A549 (cell line): ENCODE results near the gene ATP10A. TPM values are rescaled to one million over a fixed set of nuclear protein-coding genes. Genes with fewer than 3 reads are reported as not detected.

Source experiments
- ATAC-seq, 2 experiments: fragments of 200-7000 bp in 1 of 2; fragments of >200 bp in 1 of 2; cut with Nextera tagmentation in 1 of 2; cut with Tn5 transposase in 1 of 2; 3 replicates each; pipeline versions ENCODE4 v1.8.0 to v1.9.1; 2018 to 2020; ENCODE audit warnings: mild to moderate bottlenecking in 1 of 2, moderate library complexity in 1 of 2
- CTCF ChIA-PET: fragments of 300-600 bp; sonication (Branson Sonifier 250); formaldehyde crosslinking; extraction: SDS; loops from one replicate; lab custom pipeline; 2021; ENCODE audit warnings: antibody characterized with exemption, inconsistent platforms; lab: Yijun Ruan, JAX
- POLR2A ChIA-PET: fragments of 350-600 bp; formaldehyde crosslinking; extraction: SDS; loops from one replicate; lab custom pipeline; 2021; ENCODE audit warnings: antibody characterized with exemption, inconsistent platforms; lab: Yijun Ruan, JAX
- DNase-seq, 2 experiments: peaks; one replicate each; pipeline versions ENCODE4 v3.0.0 to v3.0.0-alpha.2; 2011 to 2016; ENCODE audit warnings: low read depth in 1 of 2, low spot score in 1 of 2
- FAIRE-seq: peaks from 2 replicates; lab custom pipeline; 2011; peaks lifted over from hg19 to GRCh38; lab: Jason Lieb, UNC
- H3K27ac ChIP-seq, 2 experiments: fragments of >200 bp; sonication (Bioruptor Twin); formaldehyde crosslinking; 3 replicates each; pipeline ENCODE4 v1.5.1; 2016 to 2017
- H3K4me1 ChIP-seq: fragments of >200 bp; sonication (Bioruptor Twin); formaldehyde crosslinking; 3 replicates; pipeline ENCODE4 v1.6.1; 2016
- H3K4me2 ChIP-seq: fragments of >200 bp; sonication (Bioruptor Twin); formaldehyde crosslinking; 3 replicates; pipeline ENCODE4 v1.6.1; 2016
- H3K4me3 ChIP-seq: fragments of >200 bp; sonication (Bioruptor Twin); formaldehyde crosslinking; 3 replicates; pipeline ENCODE4 v1.5.1; 2016
- H3K9me3 ChIP-seq: fragments of >200 bp; sonication (Bioruptor Twin); formaldehyde crosslinking; 3 replicates; pipeline ENCODE4 v1.6.1; 2016
- ATOH8 ChIP-seq: fragments of 250-450 bp; sonication (Bioruptor Pico); IDR thresholded peaks from 2 replicates; pipeline ENCODE4 v1.5.0; 2020; ENCODE audit warnings: low read depth, mild to moderate bottlenecking, moderate library complexity
- CHD2 ChIP-seq: fragments of 150-350 bp; IDR thresholded peaks from 2 replicates; pipeline ENCODE4 v1.6.1; 2014; ENCODE audit warnings: low read length; ENCODE audit not compliant: partially characterized antibody
- CTCF ChIP-seq: fragments of >200 bp; sonication (Bioruptor Twin); formaldehyde crosslinking; IDR thresholded peaks from 3 replicates; pipeline ENCODE4 v1.5.1; 2016
- EHF ChIP-seq: fragments of 250-450 bp; sonication (Bioruptor Pico); IDR thresholded peaks from 2 replicates; pipeline ENCODE4 v1.5.0; 2020; ENCODE audit warnings: mild to moderate bottlenecking
- ESRRA ChIP-seq: fragments of 150-350 bp; IDR thresholded peaks from 2 replicates; pipeline ENCODE4 v1.6.1; 2014; ENCODE audit warnings: mild to moderate bottlenecking, low read length, borderline replicate concordance
- FOSL2 ChIP-seq, 2 experiments: fragments of 450-650 bp in 1 of 2; fragments of >200 bp in 1 of 2; sonication (Bioruptor Twin) in 1 of 2; formaldehyde crosslinking; IDR thresholded peaks; 2 replicates each; pipeline versions ENCODE4 v1.5.0 to v1.6.1; 2016 to 2020; ENCODE audit warnings: mild to moderate bottlenecking in 1 of 2, moderate library complexity in 1 of 2
- HES2 ChIP-seq: fragments of >200 bp; sonication (Bioruptor Twin); formaldehyde crosslinking; IDR thresholded peaks from 2 replicates; pipeline ENCODE4 v1.6.1; 2016
- HOXB13 ChIP-seq: fragments of 250-450 bp; sonication (Bioruptor Pico); IDR thresholded peaks from 2 replicates; pipeline ENCODE4 v1.5.0; 2020; ENCODE audit warnings: low read depth, mild to moderate bottlenecking, moderate library complexity
- JUNB ChIP-seq: fragments of >200 bp; sonication (Bioruptor Twin); formaldehyde crosslinking; IDR thresholded peaks from 2 replicates; pipeline ENCODE4 v1.6.1; 2016
- MAZ ChIP-seq: fragments of 150-350 bp; IDR thresholded peaks from 2 replicates; pipeline ENCODE4 v1.6.1; 2014; ENCODE audit warnings: antibody characterized with exemption, low read depth, low read length, borderline replicate concordance
- PBX3 ChIP-seq: IDR thresholded peaks from 2 replicates; pipeline ENCODE4 v1.6.1; 2012
- RAD21 ChIP-seq, 2 experiments: fragments of >200 bp in 1 of 2; sonication (Bioruptor Twin) in 1 of 2; formaldehyde crosslinking in 1 of 2; IDR thresholded peaks in 1 of 2; conservative IDR thresholded peaks in 1 of 2; 2 replicates in 1 of 2; 3 replicates in 1 of 2; pipeline ENCODE4 v1.6.1; 2012 to 2018; ENCODE audit warnings: inconsistent platforms in 1 of 2
- RARB ChIP-seq: fragments of 250-450 bp; sonication (Bioruptor Pico); IDR thresholded peaks from 2 replicates; pipeline ENCODE4 v1.8.0; 2021; ENCODE audit warnings: mild to moderate bottlenecking, moderate library complexity
- ZFP36 ChIP-seq: fragments of 450-650 bp; IDR thresholded peaks from 2 replicates; pipeline ENCODE4 v1.6.1; 2014; ENCODE audit warnings: borderline replicate concordance; ENCODE audit not compliant: partially characterized antibody
- ZNF302 ChIP-seq: fragments of 250-450 bp; sonication (Bioruptor Pico); IDR thresholded peaks from 2 replicates; pipeline ENCODE4 v1.9.0; 2021; ENCODE audit warnings: inconsistent platforms, mild to moderate bottlenecking, moderate library complexity
- WGBS: methylation state at CpG from one replicate; pipeline ENCODE4 v1.1.6; 2017; ENCODE audit errors: missing lambda C conversion rate; 5-methylcytosine and 5-hydroxymethylcytosine counted together
- polyA plus RNA-seq, 4 experiments: library from polyadenylated mRNA; depleted of rRNA in 3 of 4; stranded (reverse); fragments of >200 nt; fragmentation: RNase III in 1 of 4; extraction: RNeasy Plus Mini Kit Qiagen cat#74134 plus additional on column Dnase treatment in 1 of 4; gene quantifications; 2 replicates in 3 of 4; 3 replicates in 1 of 4; pipeline ENCODE4 v1.2.3, GENCODE V29; 2011 to 2017

Gene ATP10A
- polyA plus RNA-seq, 2 of the 4 experiments (the other 2 are of a cell fraction): 5.9 to 7.6 TPM

GRCh38 chr15:25862071-25862471 lies 1.1 kb downstream of the ATP10A start:
- POLR2A ChIA-PET: no interaction called here
- Histone ChIP-seq H3K9me3 (no peaks in the 10 kb centered on the region), H3K4me3 (peak overlapping the region; percentile 70), H3K4me2 (peak overlapping the region; percentile 78), H3K27ac (peak overlapping the region; percentile 79 to 96), H3K4me1 (peaks cover 44% of the 10 kb centered on the region)
- DNase-seq (peak in 1 of 2 experiments; percentile 35), FAIRE-seq (no peak), ATAC-seq (peak; percentile 63 to 68)
- no peak for TF ChIP-seq MAZ
- no peak for TF ChIP-seq CHD2
- no peak for TF ChIP-seq PBX3
- 0 out of 3 replicates have a peak, but pooled peaks have one; percentile 5 for TF ChIP-seq CTCF
- WGBS: 8% methylated on average over 18 of the region's 19 CpGs
- CTCF ChIA-PET: interaction anchor here (0.6 to 3.5 kb wide), 5 partner anchors 16 to 72 kb away, joined by 3 to 15 read pairs (median 3); no protein-coding TSS in a partner anchor

GRCh38 chr15:25860885-25861866 lies 2.0 kb downstream of the ATP10A start:
- POLR2A ChIA-PET: no interaction called here
- H3K4me1 ChIP-seq: peaks cover 44% of the 10 kb centered on the region
- peak overlapping the region; percentile 79 to 96 for H3K27ac ChIP-seq
- peak overlapping the region; percentile 70 for H3K4me3 ChIP-seq
- TF ChIP-seq EHF (no peak), RAD21 (conservative IDR thresholded peaks at IDR 0.05 in 1 of 2, IDR thresholded peaks at IDR 0.05 in 1 of 2) (no peak)
- TF ChIP-seq, all 56 proteins: peak for 0
- peak overlapping the region; percentile 78 for H3K4me2 ChIP-seq
- WGBS: 92% methylated on average over 20 of the region's 20 CpGs
- DNase-seq (no peak), ATAC-seq (no peak), FAIRE-seq (no peak)
- no peaks in the 10 kb centered on the region for H3K9me3 ChIP-seq
- CTCF ChIA-PET: interaction anchor here (0.6 to 3.5 kb wide), 5 partner anchors 16 to 73 kb away, joined by 3 to 15 read pairs (median 3); no protein-coding TSS in a partner anchor

GRCh38 chr15:25859838-25860645 lies 3.1 kb downstream of the ATP10A start:
- no peak for FAIRE-seq
- CTCF ChIA-PET: interaction anchor here (0.9 kb wide), 1 partner anchor 75 kb away, joined by 3 read pairs; no protein-coding TSS in a partner anchor
- ATAC-seq: no peak

More at GRCh38 chr15:25859838-25860645, 3.1 kb downstream of the ATP10A start:
- WGBS: 87% methylated on average over 9 of the region's 15 CpGs
- no peaks in the 10 kb centered on the region for H3K9me3 ChIP-seq
- POLR2A ChIA-PET: no interaction called here
- no peak overlapping the region for H3K4me3 ChIP-seq
- no peak for DNase-seq
- H3K27ac ChIP-seq: peak overlapping the region; percentile 48 to 96; a peak in 4 of 6 replicates
- TF ChIP-seq HES2 (no peak), FOSL2 (IDR thresholded peaks at IDR 0.05) (no peak), FOSL2 (CRISPR knock-in tag; IDR thresholded peaks at IDR 0.05) (no peak), ATOH8 (no peak), ZFP36 (no peak), ESRRA (no peak), ZNF302 (CRISPR knock-in tag) (no peak), JUNB (no peak), RARB (CRISPR knock-in tag) (no peak), HOXB13 (no peak), MAZ (no peak)
- H3K4me2 ChIP-seq: peak overlapping the region; percentile 78
- peaks cover 44% of the 10 kb centered on the region for H3K4me1 ChIP-seq
